Choroid plexus epithelial cell (primary cell): Measurements from ENCODE around the gene CCDC40.

ENCODE experiments used
- DNase-seq: peaks from one replicate; pipeline ENCODE4 v3.0.0-alpha.2; 2010; ENCODE audit warnings: low read depth
- H3K4me3 ChIP-seq: 2 replicates; pipeline ENCODE4 v1.5.1; 2011; ENCODE audit warnings: low read depth, mild to moderate bottlenecking, control low read depth, low read length, moderate library complexity
- CTCF ChIP-seq: conservative IDR thresholded peaks from 2 replicates; pipeline ENCODE4 v1.5.1; 2011; ENCODE audit warnings: low read depth, mild to moderate bottlenecking, control low read depth, inconsistent platforms, low read length, moderate library complexity

Gene CCDC40

DNA sequence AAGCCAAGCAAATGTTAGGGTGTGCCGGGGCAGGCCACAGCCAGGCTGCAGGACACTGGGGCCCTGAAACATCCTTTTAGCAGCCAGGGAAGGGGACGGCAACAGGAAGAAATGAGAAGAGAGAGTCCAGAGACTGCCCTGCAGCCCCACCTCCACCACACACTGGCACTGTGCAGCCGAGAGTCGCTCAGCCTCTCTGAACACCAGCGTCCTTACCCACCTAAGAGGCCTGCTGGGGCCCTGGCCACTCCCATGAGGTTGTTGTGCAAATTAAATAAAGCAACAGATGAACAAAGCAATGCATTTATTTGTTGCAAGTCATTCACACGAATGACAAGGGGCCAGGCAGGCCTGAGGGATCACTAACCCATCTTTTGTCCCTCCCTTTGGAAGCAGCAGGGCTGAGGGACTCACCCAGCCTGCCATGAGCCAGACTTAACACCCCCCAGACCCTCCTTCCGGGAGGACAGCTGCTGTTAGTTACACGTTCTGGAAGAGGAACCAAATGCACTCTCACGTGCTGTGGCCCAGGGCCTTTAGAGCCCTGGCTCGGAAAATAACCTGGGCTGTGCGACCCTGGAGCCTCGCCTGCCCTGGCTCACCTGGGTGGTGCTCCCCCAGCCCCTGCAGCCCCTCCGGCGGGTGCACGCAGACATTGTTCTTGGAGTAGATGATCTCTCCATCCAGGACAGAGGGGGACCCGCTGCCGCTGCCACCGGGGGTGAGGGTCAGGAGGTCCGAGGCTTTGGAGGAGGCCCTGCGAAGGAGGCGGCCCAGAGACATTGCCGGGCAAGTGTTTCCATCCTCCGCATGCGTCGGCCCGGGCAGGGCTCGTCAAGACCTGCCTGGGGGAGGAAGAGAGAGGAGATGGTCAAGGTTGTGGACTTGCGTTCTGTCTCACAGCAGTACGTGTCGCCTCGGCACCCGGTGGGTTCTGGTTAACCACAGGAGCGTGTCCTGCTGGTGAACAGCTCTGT, 23.4 kb upstream of the CCDC40 start:
- H3K4me3 ChIP-seq = no peak overlapping the region
- DNase-seq = no peak
- TF ChIP-seq CTCF = no peak

- DNase-seq = no peak
- TF ChIP-seq CTCF = no peak
- no peak overlapping the region for H3K4me3 ChIP-seq
These were observed 19.0 kb upstream of the CCDC40 start for GRCh38 chr17:80017226-80018010.

- TF ChIP-seq CTCF = no peak
- no peak for DNase-seq
- H3K4me3 ChIP-seq = no peak overlapping the region
These were observed 17.4 kb upstream of the CCDC40 start for GRCh38 chr17:80018917-80019651.

DNA sequence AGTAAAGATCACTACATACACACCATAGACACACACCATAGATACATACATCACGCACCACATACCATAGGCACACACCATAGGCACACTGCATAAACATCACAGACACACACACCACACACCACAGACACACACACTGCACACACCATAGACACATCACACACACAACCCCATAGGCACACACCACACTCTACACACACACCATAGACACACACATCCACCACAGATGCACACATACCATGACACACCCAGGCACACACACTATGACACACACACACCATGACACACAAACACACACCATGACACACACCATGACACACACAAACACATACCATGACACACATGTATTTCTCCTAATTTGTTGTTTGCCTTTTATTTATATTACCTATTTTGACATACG, 14.8 kb upstream of the CCDC40 start:
- TF ChIP-seq CTCF = no peak
- no peak for DNase-seq
- H3K4me3 ChIP-seq = no peak overlapping the region

GRCh38 chr17:80023481-80024205, 12.8 kb upstream of the CCDC40 start:
- TF ChIP-seq CTCF = no peak
- DNase-seq = no peak
- H3K4me3 ChIP-seq = no peak overlapping the region
